NCI-H748 treated with DMSO at 0.1 percent for 48 hours (cell line): Measurements from ENCODE around the gene AANAT.

Experiments
- DNase-seq: peaks from one replicate; lab custom pipeline; 2025; lab: John Stamatoyannopoulos, UW

Gene AANAT

GRCh38 chr17:76468634-76469010, 1.2 kb downstream of the AANAT start:
- DNase-seq: no peak

GRCh38 chr17:76469076-76469990, 1.9 kb downstream of the AANAT start:
- no peak for DNase-seq

- no peak for DNase-seq
Observed at GRCh38 chr17:76469991-76470739, 2.8 kb downstream of the AANAT start.

GRCh38 chr17:76471498-76472257, 4.3 kb downstream of the AANAT start:
- DNase-seq: no peak

- DNase-seq: no peak
Observed at GRCh38 chr17:76472258-76472645, 4.8 kb downstream of the AANAT start.

DNA sequence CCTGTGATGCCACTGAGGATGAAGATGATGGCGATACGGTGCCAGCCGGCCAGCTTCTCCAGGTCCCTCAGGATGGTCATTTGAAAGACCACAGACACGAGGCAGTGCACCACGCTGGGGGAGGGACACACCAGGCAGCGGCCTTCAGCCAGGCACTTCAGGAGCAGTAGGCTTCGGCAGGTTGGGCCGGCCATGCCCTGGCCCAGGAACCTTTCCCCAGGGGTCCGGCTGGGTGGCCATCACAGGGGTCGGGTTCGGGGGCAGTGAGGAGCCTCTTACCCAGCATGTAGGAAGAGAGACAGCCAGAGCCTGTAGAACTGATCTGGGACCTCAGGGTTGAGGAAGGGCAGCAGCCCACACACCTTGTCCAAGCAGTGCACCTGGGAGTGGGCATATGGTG, 5.3 kb downstream of the AANAT start:
- no peak for DNase-seq

DNA sequence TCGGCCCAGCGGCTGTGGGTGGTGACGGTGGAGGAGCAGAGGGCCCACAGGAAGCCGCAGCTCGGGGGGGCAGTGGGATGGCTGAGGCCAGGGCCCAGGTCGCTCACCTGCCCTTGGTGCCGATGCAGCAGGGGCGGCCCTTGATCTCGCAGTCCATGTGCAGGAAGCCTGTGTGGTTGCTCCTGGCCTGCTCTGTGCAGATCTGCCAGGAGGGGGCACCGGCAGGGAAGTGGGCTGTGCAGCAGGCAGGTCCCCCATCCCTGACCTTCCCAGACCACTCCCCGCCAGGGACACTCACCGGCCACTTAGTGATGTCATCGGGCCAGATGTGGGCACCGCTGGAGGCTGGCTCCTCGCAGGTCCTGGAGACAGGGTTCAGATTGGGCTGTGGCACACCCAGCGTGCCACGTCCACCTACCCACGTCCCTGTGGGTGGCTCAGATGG, 6.2 kb downstream of the AANAT start:
- no peak for DNase-seq

GRCh38 chr17:76474238-76474637, 6.8 kb downstream of the AANAT start:
- DNase-seq: no peak

DNA sequence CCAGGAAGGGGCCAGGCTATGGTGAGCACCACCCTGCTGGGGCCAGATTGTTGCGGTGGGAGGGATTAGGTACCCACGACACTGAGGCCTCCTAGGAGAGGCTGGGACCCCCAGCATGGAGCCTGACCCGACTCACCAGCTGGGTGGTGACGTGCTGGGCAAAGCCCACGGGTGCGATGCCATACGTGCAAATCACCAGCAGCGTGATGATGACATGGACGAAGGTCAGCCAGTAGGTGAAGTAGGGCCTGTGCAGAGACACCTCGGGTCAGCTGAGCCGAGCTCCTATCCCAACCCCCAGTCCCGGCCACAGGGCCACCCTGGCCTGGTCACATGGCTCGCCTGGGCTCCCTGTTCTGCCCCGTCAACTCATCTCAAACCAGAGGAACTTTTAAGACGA, 7.5 kb downstream of the AANAT start:
- no peak for DNase-seq

DNA sequence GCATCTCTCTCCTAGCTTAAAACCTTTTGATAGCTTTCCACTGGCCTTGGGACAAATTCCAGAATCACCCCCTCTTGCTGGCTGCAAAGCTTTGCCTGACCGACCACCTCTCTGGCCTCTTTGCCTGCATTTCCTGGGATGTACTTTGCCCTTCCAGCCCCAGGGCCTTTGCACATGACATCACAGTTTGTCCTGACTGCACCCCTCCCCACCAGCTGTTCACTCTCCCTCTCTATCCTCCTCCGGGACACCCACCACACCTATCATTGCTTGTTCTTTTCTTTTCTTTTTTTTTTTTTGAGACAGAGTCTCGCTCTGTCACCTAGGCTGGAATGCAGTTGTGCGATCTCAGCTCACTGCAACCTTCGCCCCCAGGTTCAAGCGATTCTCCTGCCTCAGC, 7.9 kb downstream of the AANAT start:
- no peak for DNase-seq

- no peak for DNase-seq
Observed at GRCh38 chr17:76476736-76477135, 9.3 kb downstream of the AANAT start.

- no peak for DNase-seq
Observed at GRCh38 chr17:76477576-76477975, 10.2 kb downstream of the AANAT start.

DNA sequence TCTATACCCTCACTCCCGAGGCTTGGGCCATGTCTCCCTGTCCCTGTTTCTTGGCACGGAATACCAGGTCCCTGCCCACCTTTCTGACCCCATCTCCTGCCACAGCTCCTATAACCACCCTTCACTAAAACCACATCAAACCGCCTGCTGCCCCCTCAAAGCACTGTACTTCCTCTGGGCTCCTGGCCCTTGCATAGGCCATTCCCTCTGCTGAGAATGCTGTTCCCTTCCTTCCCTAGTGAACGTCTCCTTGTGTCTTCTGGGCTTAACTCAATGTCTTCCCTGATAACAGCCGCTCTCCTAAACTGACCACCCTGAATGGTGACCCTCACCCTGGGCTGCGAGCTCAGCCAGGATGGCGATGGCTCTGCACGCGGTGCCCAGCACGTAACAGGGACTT, 10.7 kb downstream of the AANAT start:
- DNase-seq: no peak

DNA sequence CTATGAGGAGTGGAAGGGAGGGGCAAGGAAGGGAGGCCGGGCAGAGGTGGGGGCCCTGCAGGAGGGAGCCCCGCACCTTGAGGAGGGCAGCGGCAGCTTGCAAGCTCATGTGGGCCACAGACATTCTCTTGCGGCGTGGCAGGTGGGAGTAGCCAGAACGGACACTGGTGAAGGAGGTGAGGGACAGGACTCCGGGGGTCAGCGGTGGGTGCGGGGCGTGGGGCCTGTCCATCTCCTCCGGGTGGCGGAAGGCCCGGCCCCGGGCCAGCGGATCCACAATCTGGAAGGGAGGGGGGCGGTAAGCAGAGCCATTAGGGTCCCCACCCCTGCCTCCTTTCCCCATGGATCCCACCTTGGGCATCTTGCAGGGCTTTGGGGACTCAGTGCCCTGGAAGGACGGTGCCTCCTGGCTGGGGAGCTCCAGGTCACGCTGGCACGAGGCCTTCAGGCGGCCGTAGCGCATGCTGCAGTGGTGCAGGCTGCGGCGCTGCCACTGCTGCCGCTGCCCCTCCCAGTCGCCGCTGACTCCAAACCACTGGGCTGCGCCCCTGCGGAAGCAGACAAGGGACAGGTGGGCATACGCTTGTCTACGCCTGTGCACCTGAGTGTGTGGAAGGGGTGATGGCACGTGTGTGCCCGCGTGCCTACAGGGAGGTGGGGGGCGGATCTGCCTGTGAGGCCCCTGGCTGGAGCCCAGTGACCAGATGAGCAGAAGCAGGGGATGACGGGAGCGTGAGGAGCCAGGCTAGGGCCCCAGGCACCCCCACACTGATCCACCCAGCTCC, 11.5 kb downstream of the AANAT start:
- no peak for DNase-seq

DNA sequence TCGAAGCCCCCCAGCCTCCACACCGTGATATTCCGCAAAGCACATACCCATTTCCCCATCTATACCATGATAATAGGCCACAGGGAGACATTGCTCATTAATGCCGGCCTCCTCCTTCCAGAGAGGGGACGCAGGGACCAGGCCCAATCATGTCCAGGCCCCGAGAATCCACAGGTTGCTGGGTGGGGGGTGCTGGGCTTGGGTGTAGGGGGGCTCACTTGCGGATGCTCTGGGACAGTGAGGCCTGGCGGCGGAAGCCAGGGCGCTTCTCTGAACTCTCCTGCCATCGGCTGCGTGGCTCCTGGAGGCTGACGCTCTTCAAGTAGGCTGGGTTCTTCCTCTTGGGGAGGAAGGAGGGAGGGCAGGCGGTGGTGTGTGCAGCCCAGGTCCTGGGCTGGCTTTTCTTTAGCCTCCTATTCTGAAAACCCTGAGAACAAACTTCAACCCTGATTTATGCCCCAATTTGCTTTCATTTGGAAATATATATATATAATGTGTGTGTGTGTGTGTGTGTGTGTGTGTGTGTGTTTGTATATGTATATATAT, 12.2 kb downstream of the AANAT start:
- DNase-seq: no peak

GRCh38 chr17:76480632-76481031, 13.2 kb downstream of the AANAT start:
- no peak for DNase-seq

DNA sequence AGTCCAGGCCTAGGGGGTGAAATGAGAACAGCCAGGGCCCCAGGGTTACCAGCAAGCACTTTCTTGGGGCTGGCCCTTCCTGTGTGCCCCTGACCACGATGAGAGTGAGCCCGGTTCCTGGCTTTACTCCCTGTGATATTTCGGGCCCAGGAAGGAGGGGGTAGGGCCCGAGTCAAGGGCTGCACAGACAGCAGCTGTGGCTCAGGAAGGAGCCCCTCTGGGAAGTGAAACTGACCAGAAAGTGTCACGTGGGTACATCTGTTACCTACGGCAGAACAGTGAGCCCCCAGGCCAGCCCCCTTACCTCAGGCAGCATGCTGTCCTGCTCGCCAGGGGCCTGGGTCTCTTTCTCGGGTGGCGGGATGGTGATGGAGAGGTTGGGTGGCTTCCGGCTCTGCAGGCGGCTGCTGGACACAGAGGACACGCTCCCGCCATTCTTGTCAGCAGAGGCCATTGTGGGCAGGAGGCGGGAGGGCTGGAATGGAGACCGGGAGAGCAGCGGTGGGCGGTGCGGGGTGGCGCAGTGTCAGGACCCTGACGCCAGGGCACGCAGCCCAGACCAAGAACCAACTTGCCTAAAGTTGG, 13.8 kb downstream of the AANAT start:
- no peak for DNase-seq

DNA sequence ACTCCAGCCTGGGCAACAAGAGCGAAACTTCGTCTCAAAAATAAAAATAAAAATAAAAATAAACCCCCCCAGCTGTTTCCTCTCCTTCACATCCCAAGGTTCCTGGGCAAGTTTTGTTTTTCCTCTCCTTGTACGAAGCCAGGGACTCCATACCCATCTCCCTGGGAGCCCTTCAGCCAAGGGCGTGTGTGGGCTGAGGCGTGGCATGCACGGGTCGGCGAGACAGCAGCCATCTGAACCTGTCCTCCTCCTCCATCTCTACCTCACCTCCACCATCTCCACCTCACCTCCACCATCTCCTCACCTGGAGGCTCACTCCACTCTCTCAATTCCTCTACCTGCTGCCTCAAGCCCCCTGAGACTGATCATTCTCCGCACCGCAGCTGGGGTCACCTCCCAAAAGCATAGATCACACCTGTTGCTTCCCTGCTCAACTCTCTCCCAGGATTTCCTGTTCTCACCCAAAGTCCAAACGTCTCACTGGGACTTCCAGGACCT, 16.9 kb downstream of the AANAT start:
- DNase-seq: no peak

DNA sequence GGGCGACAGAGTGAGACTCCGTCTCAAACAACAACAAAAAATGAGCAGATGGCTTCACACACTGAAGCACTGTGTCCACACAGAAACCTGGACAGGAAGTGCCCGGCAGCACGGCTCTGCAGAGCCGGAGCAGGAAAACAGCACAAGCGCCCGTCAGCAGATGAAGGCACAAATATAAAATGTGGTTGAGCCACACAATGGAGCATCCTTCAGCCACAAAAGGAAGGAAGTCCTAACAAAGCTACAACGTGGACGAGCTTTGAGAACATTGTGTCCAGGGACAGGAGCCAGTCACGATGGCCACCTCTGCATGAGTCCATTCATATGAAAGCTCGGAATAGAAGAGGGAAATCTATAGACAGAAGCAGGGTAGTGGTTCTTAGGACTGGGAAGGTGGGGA, 18.2 kb downstream of the AANAT start:
- DNase-seq: peak; percentile 0

GRCh38 chr17:76487451-76488192, 20.2 kb downstream of the AANAT start:
- no peak for DNase-seq
